ENCODE data around the gene TMC8.

TMC8 gene

GRCh38 chr17:78086740-78087139 is 43.8 kb upstream of the TMC8 start:
- no peak overlapping the region for H3K4me2 ChIP-seq (ENCODE audit: insufficient read depth, low read length)
- no peaks in the 10 kb centered on the region for H3K4me1 ChIP-seq (ENCODE audit: insufficient read depth, low read length)
- no peak for DNase-seq
- TF ChIP-seq, protein P1, sequence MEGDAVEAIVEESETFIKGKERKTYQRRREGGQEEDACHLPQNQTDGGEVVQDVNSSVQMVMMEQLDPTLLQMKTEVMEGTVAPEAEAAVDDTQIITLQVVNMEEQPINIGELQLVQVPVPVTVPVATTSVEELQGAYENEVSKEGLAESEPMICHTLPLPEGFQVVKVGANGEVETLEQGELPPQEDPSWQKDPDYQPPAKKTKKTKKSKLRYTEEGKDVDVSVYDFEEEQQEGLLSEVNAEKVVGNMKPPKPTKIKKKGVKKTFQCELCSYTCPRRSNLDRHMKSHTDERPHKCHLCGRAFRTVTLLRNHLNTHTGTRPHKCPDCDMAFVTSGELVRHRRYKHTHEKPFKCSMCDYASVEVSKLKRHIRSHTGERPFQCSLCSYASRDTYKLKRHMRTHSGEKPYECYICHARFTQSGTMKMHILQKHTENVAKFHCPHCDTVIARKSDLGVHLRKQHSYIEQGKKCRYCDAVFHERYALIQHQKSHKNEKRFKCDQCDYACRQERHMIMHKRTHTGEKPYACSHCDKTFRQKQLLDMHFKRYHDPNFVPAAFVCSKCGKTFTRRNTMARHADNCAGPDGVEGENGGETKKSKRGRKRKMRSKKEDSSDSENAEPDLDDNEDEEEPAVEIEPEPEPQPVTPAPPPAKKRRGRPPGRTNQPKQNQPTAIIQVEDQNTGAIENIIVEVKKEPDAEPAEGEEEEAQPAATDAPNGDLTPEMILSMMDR (IDR thresholded peaks at IDR 0.05; ENCODE audit: borderline replicate concordance, extremely low read depth, low read length, poor library complexity, severe bottlenecking), result no peak
- no peak for TF ChIP-seq EZH2 (IDR thresholded peaks at IDR 0.05; ENCODE audit: borderline replicate concordance, low read depth, low read length, severe bottlenecking)
- no peaks in the 10 kb centered on the region for H4K20me1 ChIP-seq (ENCODE audit: insufficient read depth, low read length)
- H3K27me3 ChIP-seq (ENCODE audit: insufficient read depth, low read length, poor library complexity), result no peaks in the 10 kb centered on the region
- no peak overlapping the region for H3K4me3 ChIP-seq (ENCODE audit: low read depth in 1 of 2, low read length in 2 of 2)
- H3K79me2 ChIP-seq (ENCODE audit: insufficient read depth, low read length), result no peaks in the 10 kb centered on the region
- H3K36me3 ChIP-seq (ENCODE audit: insufficient read depth, low read length), result peaks cover 96% of the 10 kb centered on the region
- no peak overlapping the region for H3K27ac ChIP-seq (ENCODE audit: low read length)
- no peak overlapping the region for H3K9ac ChIP-seq (ENCODE audit: low read depth, low read length)
- H2AFZ ChIP-seq (ENCODE audit: low read depth, low read length), result no peak overlapping the region
- no peak for ATAC-seq (ENCODE audit: insufficient read depth, low read depth)
- no peaks in the 10 kb centered on the region for H3K9me3 ChIP-seq (ENCODE audit: insufficient read depth, low read length, severe bottlenecking)

GRCh38 chr17:78088529-78088928 is 42.0 kb upstream of the TMC8 start:
- peaks cover 97% of the 10 kb centered on the region for H3K36me3 ChIP-seq (ENCODE audit: insufficient read depth, low read length)
- H3K9me3 ChIP-seq (ENCODE audit: insufficient read depth, low read length, severe bottlenecking), result no peaks in the 10 kb centered on the region
- H3K27ac ChIP-seq (ENCODE audit: low read length), result no peak overlapping the region
- no peaks in the 10 kb centered on the region for H3K4me1 ChIP-seq (ENCODE audit: insufficient read depth, low read length)
- no peaks in the 10 kb centered on the region for H4K20me1 ChIP-seq (ENCODE audit: insufficient read depth, low read length)
- H3K9ac ChIP-seq (ENCODE audit: low read depth, low read length), result no peak overlapping the region
- no peak for ATAC-seq (ENCODE audit: insufficient read depth, low read depth)
- H2AFZ ChIP-seq (ENCODE audit: low read depth, low read length), result no peak overlapping the region
- H3K4me2 ChIP-seq (ENCODE audit: insufficient read depth, low read length), result no peak overlapping the region
- H3K79me2 ChIP-seq (ENCODE audit: insufficient read depth, low read length), result no peaks in the 10 kb centered on the region
- no peak for DNase-seq
- no peaks in the 10 kb centered on the region for H3K27me3 ChIP-seq (ENCODE audit: insufficient read depth, low read length, poor library complexity)
- TF ChIP-seq, protein P1 (IDR thresholded peaks at IDR 0.05; ENCODE audit: borderline replicate concordance, extremely low read depth, low read length, poor library complexity, severe bottlenecking), result no peak
- no peak for TF ChIP-seq EZH2 (IDR thresholded peaks at IDR 0.05; ENCODE audit: borderline replicate concordance, low read depth, low read length, severe bottlenecking)
- no peak overlapping the region for H3K4me3 ChIP-seq (ENCODE audit: low read depth in 1 of 2, low read length in 2 of 2)

GRCh38 chr17:78089576-78090281 is 40.8 kb upstream of the TMC8 start:
- no peaks in the 10 kb centered on the region for H4K20me1 ChIP-seq (ENCODE audit: insufficient read depth, low read length)
- no peaks in the 10 kb centered on the region for H3K79me2 ChIP-seq (ENCODE audit: insufficient read depth, low read length)
- H3K36me3 ChIP-seq (ENCODE audit: insufficient read depth, low read length), result peaks cover 100% of the 10 kb centered on the region
- no peaks in the 10 kb centered on the region for H3K27me3 ChIP-seq (ENCODE audit: insufficient read depth, low read length, poor library complexity)
- H3K4me2 ChIP-seq (ENCODE audit: insufficient read depth, low read length), result no peak overlapping the region
- H3K4me3 ChIP-seq (ENCODE audit: low read depth in 1 of 2, low read length in 2 of 2), result no peak overlapping the region
- no peak overlapping the region for H2AFZ ChIP-seq (ENCODE audit: low read depth, low read length)
- H3K9me3 ChIP-seq (ENCODE audit: insufficient read depth, low read length, severe bottlenecking), result no peaks in the 10 kb centered on the region
- no peak overlapping the region for H3K9ac ChIP-seq (ENCODE audit: low read depth, low read length)
- no peak overlapping the region for H3K27ac ChIP-seq (ENCODE audit: low read length)
- H3K4me1 ChIP-seq (ENCODE audit: insufficient read depth, low read length), result no peaks in the 10 kb centered on the region
- DNase-seq (no peak), ATAC-seq (ENCODE audit: insufficient read depth, low read depth) (no peak)
- TF ChIP-seq, protein P1 (IDR thresholded peaks at IDR 0.05; ENCODE audit: borderline replicate concordance, extremely low read depth, low read length, poor library complexity, severe bottlenecking), result no peak
- no peak for TF ChIP-seq EZH2 (IDR thresholded peaks at IDR 0.05; ENCODE audit: borderline replicate concordance, low read depth, low read length, severe bottlenecking)

Data from DND-41 (cell line).